Measurements from ENCODE around the gene NTF3.

NTF3 gene

GRCh38 chr12:5489760-5490406, 58.0 kb downstream of the NTF3 start:
- no peak for DNase-seq

DNA sequence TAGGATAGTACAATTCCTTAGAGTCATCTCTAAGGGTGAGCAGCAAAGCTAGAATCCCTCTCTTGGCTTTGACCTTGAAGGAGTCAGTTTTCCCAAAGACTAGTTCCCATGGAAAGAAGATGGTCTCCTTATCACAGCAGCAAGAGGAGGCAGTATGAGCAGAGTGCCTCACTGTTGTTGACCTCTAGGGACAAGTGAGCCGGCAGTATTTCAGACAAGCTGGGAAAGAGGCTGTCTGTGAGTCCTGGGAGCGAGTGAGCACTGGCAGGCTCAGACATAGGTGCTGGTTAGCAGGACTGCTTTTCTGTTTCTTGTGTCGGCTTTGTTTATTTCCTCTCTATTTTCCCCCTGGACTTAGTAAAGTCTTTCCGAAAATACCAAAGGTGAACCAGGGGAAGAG, 60.7 kb downstream of the NTF3 start:
- DNase-seq = no peak

- no peak for DNase-seq
Observed at GRCh38 chr12:5493018-5493417, 61.1 kb downstream of the NTF3 start.

DNA sequence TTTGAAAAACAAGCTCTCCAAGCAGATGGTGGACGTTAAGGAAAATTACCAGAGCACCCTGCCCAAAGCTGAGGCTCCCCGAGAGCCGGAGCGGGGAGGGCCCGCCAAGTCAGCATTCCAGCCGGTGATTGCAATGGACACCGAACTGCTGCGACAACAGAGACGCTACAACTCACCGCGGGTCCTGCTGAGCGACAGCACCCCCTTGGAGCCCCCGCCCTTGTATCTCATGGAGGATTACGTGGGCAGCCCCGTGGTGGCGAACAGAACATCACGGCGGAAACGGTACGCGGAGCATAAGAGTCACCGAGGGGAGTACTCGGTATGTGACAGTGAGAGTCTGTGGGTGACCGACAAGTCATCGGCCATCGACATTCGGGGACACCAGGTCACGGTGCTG, 62.4 kb downstream of the NTF3 start:
- DNase-seq = no peak

- DNase-seq = no peak
Observed at GRCh38 chr12:5497329-5498053, 65.6 kb downstream of the NTF3 start.

GRCh38 chr12:5498076-5498475, 66.2 kb downstream of the NTF3 start:
- DNase-seq = no peak

DNA sequence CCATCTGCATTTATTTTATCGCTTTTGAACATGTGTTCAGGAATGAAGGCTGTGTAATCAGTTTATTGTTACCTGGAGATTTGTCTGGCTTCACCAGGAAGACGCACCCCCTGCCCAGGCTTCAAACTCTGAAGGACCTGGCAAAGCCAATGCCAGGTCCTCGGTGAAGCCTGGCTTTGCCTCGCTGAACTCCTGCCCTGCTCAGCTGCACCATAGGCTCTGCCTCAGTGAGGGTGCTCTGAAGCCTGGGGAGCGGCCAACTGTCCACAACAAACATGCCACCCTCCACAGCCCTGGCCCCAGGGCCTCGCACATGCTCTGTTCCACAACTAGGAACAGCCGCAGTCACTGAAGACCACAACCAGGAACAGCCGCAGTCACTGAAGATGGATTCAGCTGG, 66.9 kb downstream of the NTF3 start:
- DNase-seq = no peak

DNA sequence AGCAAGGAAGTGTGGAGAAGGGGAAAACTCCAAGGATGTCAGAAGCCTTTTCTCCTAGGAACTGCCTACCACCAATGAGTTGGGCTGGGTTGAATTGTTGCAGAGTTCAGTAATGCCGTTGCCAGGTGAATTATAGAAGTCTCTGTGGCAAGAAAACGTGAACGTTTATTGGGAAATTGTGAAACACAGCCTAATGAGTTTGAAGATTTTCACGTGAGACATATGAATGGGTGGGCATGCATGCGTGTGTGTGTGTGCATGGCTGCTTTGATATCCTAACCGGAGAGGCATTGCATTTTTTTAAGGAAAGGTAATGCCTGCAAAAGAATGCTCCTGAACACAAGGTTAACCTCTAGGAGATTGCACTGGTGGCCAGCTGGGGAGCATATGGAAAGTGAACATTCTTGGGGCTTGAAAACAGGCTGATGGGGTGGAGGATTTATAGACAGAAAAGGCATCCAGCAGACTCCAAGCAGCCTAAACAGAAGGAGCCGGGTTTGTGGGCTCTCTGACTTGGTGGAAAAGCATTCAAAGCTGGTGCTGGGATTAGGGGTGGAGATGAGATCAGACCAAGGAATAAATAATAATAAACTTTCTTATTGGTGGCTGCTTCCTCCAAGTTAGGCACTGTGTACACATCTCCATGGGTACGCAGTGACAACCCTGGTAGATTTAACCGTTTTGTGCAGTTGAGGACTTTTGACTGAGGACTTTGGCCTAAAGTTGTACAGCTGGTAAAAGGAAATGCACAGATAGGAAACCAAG, 67.8 kb downstream of the NTF3 start:
- DNase-seq = no peak

DNA sequence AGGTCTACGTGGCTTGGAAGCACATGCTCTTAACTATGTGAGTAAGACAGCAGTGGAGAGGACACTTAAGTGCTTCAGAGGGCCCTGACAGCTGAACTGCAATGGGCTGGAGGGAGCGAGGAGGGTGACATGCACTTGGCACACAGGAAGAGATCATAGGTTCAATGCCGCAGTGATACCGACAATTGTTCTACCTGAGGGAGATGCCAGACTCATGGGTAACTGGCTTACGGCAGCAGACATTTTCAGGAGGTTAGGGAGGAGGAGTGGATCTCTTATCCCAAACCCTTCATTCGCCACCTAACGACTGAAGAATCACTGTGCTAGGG, 68.4 kb downstream of the NTF3 start:
- DNase-seq = no peak

DNA sequence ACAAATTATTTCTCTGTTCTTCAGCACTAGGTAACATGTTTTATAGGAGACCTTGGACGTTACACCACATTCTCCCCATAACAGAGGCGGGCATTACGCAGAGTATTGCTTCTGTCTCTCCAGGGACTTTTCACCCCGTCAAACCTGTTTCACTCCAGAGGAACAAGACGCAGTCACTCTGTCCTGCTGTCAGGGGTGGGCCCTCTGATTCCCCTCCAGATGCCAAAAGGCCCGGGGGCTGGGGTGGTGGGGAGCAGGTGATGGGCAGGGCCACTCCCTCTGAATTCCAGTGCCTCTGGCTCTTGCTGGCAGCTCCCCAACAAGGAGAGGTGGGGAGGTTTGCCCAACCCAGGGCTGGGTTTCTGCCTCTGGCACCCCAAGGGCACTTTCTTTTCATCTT, 71.9 kb downstream of the NTF3 start:
- no peak for DNase-seq

DNA sequence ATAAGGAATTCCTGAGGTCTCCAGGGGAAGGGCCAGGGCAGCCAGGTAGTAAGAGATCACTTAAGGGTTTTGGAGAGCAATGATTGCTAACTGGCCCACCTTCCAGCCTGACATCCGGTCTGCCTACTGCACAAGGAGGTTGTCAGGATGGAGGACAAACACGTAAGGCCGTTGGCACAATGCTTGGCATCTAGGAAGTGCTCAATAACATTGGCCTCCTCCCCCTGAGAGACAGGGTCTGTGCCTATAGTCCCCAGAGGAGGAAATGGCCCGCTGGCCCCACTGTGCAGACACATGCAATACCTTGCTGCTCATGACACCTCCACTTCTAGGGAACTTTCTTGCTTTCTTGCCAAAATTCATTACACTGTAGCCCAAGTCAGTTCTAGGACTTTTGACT, 73.2 kb downstream of the NTF3 start:
- DNase-seq = no peak

- DNase-seq = no peak
Observed at GRCh38 chr12:5505751-5506150, 73.8 kb downstream of the NTF3 start.

DNA sequence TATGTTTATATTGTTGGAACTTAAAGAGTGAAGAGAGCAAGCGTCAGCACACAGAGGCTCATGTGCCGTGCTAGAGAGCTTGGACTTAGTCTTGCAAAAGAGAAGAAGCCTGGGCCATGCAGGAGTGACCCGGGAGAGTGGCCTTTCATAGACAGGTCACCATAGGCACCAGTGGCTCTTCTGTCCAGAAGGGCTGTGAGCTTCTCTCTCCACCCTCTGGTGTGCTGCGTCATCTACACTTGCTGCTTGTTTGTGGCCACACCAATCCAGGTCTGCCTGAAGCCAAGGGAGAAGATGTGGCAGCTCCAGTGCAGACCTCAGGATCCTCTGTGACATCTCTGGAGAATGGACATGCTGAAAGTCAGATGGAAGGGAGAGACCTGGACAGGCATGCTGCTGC, 74.4 kb downstream of the NTF3 start:
- DNase-seq = no peak

- no peak for DNase-seq
Observed at GRCh38 chr12:5506821-5507231, 74.9 kb downstream of the NTF3 start.

DNA sequence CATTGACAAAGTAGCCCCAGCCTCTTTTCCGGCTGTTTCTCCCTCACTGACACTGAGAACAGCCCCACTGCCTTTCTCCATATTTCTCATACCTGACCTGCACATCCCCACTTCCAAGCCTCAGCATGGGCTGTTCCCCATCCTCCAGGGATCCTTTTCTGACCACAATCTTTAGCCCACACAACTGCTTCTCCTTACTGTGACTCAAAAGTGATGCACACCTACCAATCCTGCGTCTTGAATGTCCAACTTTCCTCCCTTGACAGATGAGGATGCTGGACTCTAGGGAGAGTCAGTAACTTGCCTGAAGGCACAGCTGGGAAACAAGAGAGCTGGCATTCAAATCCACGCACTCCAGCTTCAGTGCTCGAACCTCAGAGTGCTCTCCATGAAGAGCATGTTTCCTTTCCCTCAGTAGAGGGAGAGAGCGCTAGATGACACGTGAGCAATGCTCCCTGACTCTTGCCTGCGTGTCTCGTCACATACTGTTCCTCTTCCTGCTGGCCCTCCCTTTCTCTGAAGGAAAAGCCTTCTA, 75.6 kb downstream of the NTF3 start:
- no peak for DNase-seq

- no peak for DNase-seq
Observed at GRCh38 chr12:5507944-5508343, 76.0 kb downstream of the NTF3 start.

- DNase-seq = no peak
Observed at GRCh38 chr12:5509102-5509501, 77.2 kb downstream of the NTF3 start.

GRCh38 chr12:5509557-5509956, 77.6 kb downstream of the NTF3 start:
- DNase-seq = no peak

- no peak for DNase-seq
Observed at GRCh38 chr12:5510251-5510805, 78.4 kb downstream of the NTF3 start.

DNA sequence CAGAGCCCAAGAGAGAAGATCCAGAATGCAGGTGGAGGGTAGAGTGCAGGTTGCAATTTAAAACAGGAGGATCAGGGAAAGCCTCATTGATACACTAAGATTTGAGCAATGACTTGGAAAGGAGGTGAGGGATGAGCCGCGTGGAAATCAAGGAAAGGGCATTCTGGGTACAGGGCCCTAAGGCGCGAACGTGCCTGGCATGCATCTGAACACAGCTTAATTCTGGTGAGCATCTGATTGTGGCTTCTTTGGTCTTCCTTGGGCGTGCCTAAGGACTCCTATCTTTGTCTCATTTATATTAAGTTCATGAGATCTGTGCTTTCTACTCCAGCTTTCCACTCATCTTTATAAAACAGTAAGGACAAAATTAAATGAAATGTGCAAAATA, 79.3 kb downstream of the NTF3 start:
- DNase-seq = no peak

- no peak for DNase-seq
Observed at GRCh38 chr12:5511644-5512600, 80.0 kb downstream of the NTF3 start.

DNA sequence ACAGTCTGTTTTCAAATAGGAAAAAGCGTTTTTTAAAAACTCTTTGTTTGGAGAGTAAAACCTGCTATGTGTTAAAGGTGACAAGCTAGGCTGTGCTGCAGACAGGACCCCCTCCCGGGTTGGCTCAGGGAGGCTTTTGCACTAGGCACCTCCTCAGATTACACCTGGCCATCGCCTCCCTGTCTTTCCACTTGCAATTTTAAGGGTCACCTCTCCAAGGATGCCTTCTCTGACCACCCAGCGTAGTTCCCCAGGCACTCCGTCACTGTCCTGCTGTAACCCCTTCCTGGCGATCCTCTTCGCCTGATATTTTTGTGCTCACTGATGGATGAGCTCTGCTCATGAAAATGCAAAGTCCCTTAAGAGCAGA, 80.7 kb downstream of the NTF3 start:
- DNase-seq = no peak

DNA sequence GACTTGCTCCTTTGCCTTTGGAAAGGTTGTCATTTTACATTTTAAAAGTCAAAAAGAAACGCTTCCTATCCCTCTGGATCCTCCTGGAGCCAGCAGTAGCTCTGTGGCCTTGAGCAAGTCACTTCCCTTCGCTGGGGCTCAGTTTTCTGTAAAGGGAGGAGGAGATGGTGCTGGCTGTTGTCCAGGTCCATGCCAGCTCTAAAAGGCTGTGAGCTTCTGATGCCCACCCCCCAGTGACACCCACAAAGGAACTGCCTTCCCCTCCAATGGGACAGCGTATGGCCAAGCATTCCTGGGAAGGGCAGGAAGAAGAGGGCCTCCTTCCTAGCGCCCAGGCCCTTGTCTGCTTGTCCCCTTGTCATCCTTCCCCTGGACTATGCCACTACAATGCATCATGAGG, 81.5 kb downstream of the NTF3 start:
- no peak for DNase-seq
